ENCODE results near the gene SNX7.

Gene SNX7

GRCh38 chr1:98749152-98749756 lies 87.7 kb downstream of the SNX7 start:
- Mint-ChIP-seq H3K4me3 (no peak overlapping the region), H3K27me3 (peaks cover 18% of the 10 kb centered on the region), H3K9me3 (no peaks in the 10 kb centered on the region), H3K27ac (ENCODE audit: low read depth) (no peak overlapping the region), H3K36me3 (ENCODE audit: insufficient read depth) (no peaks in the 10 kb centered on the region), H3K4me1 (no peaks in the 10 kb centered on the region)
- ATAC-seq (replicated peaks; ENCODE audit: extremely low read depth, poor library complexity, severe bottlenecking) (no peak), DNase-seq (ENCODE audit: low spot score in 2 of 2) (no peak)

- ATAC-seq (replicated peaks; ENCODE audit: extremely low read depth, poor library complexity, severe bottlenecking) (no peak), DNase-seq (ENCODE audit: low spot score in 2 of 2) (no peak)
- Mint-ChIP-seq H3K9me3 (no peaks in the 10 kb centered on the region), H3K4me1 (no peaks in the 10 kb centered on the region), H3K36me3 (ENCODE audit: insufficient read depth) (peaks cover 3% of the 10 kb centered on the region), H3K27ac (ENCODE audit: low read depth) (no peak overlapping the region), H3K27me3 (no peaks in the 10 kb centered on the region), H3K4me3 (no peak overlapping the region)
Measured at GRCh38 chr1:98754176-98754575, 92.7 kb downstream of the SNX7 start.

- peaks cover 3% of the 10 kb centered on the region for H3K36me3 Mint-ChIP-seq (ENCODE audit: insufficient read depth)
- H3K27ac Mint-ChIP-seq (ENCODE audit: low read depth): no peak overlapping the region
- H3K9me3 Mint-ChIP-seq: no peaks in the 10 kb centered on the region
- no peaks in the 10 kb centered on the region for H3K27me3 Mint-ChIP-seq
- no peak overlapping the region for H3K4me3 Mint-ChIP-seq
- DNase-seq (ENCODE audit: low spot score in 2 of 2) (no peak), ATAC-seq (replicated peaks; ENCODE audit: extremely low read depth, poor library complexity, severe bottlenecking) (no peak)
- H3K4me1 Mint-ChIP-seq: peaks cover 5% of the 10 kb centered on the region
Measured at GRCh38 chr1:98761219-98761865, 99.8 kb downstream of the SNX7 start.

GRCh38 chr1:98763488-98764150 lies 102.1 kb downstream of the SNX7 start:
- Mint-ChIP-seq H3K36me3 (ENCODE audit: insufficient read depth) (peaks cover 2% of the 10 kb centered on the region), H3K27me3 (no peaks in the 10 kb centered on the region), H3K27ac (ENCODE audit: low read depth) (no peak overlapping the region), H3K4me1 (peaks cover 5% of the 10 kb centered on the region), H3K4me3 (no peak overlapping the region), H3K9me3 (no peaks in the 10 kb centered on the region)
- no peak for ATAC-seq (replicated peaks; ENCODE audit: extremely low read depth, poor library complexity, severe bottlenecking)
- no peak for DNase-seq (ENCODE audit: low spot score in 2 of 2)

GRCh38 chr1:98764485-98764884 lies 103.0 kb downstream of the SNX7 start:
- Mint-ChIP-seq H3K27me3 (no peaks in the 10 kb centered on the region), H3K27ac (ENCODE audit: low read depth) (no peak overlapping the region), H3K9me3 (no peaks in the 10 kb centered on the region), H3K4me3 (no peak overlapping the region), H3K36me3 (ENCODE audit: insufficient read depth) (peaks cover 2% of the 10 kb centered on the region), H3K4me1 (peaks cover 5% of the 10 kb centered on the region)
- DNase-seq (ENCODE audit: low spot score in 2 of 2) (no peak), ATAC-seq (replicated peaks; ENCODE audit: extremely low read depth, poor library complexity, severe bottlenecking) (no peak)

GRCh38 chr1:98766255-98766654 lies 104.7 kb downstream of the SNX7 start:
- Mint-ChIP-seq H3K9me3 (no peaks in the 10 kb centered on the region), H3K4me3 (no peak overlapping the region), H3K4me1 (peaks cover 5% of the 10 kb centered on the region), H3K36me3 (ENCODE audit: insufficient read depth) (peaks cover 2% of the 10 kb centered on the region), H3K27ac (ENCODE audit: low read depth) (no peak overlapping the region), H3K27me3 (no peaks in the 10 kb centered on the region)
- ATAC-seq (replicated peaks; ENCODE audit: extremely low read depth, poor library complexity, severe bottlenecking) (no peak), DNase-seq (ENCODE audit: low spot score in 2 of 2) (no peak)

- Mint-ChIP-seq H3K9me3 (no peaks in the 10 kb centered on the region), H3K27ac (ENCODE audit: low read depth) (no peak overlapping the region), H3K4me3 (no peak overlapping the region), H3K36me3 (ENCODE audit: insufficient read depth) (no peaks in the 10 kb centered on the region), H3K27me3 (peaks cover 4% of the 10 kb centered on the region), H3K4me1 (no peaks in the 10 kb centered on the region)
- DNase-seq (ENCODE audit: low spot score in 2 of 2) (no peak), ATAC-seq (replicated peaks; ENCODE audit: extremely low read depth, poor library complexity, severe bottlenecking) (no peak)
Measured at GRCh38 chr1:98769162-98769561, 107.6 kb downstream of the SNX7 start.

GRCh38 chr1:98781906-98782305 lies 120.4 kb downstream of the SNX7 start:
- Mint-ChIP-seq H3K27me3 (peaks cover 62% of the 10 kb centered on the region), H3K4me3 (no peak overlapping the region), H3K36me3 (ENCODE audit: insufficient read depth) (no peaks in the 10 kb centered on the region), H3K9me3 (peaks cover 6% of the 10 kb centered on the region), H3K4me1 (no peaks in the 10 kb centered on the region), H3K27ac (ENCODE audit: low read depth) (no peak overlapping the region)
- DNase-seq (ENCODE audit: low spot score in 2 of 2) (no peak), ATAC-seq (replicated peaks; ENCODE audit: extremely low read depth, poor library complexity, severe bottlenecking) (no peak)

- Mint-ChIP-seq H3K27ac (ENCODE audit: low read depth) (no peak overlapping the region), H3K4me3 (no peak overlapping the region), H3K4me1 (no peaks in the 10 kb centered on the region), H3K9me3 (peaks cover 6% of the 10 kb centered on the region), H3K36me3 (ENCODE audit: insufficient read depth) (no peaks in the 10 kb centered on the region), H3K27me3 (peaks cover 57% of the 10 kb centered on the region)
- no peak for DNase-seq (ENCODE audit: low spot score in 2 of 2)
- ATAC-seq (replicated peaks; ENCODE audit: extremely low read depth, poor library complexity, severe bottlenecking): no peak
Measured at GRCh38 chr1:98783821-98784220, 122.3 kb downstream of the SNX7 start.

GRCh38 chr1:98791498-98791897 lies 130.0 kb downstream of the SNX7 start:
- Mint-ChIP-seq H3K9me3 (no peaks in the 10 kb centered on the region), H3K4me1 (peaks cover 6% of the 10 kb centered on the region), H3K4me3 (no peak overlapping the region), H3K27me3 (peaks cover 10% of the 10 kb centered on the region), H3K36me3 (ENCODE audit: insufficient read depth) (no peaks in the 10 kb centered on the region), H3K27ac (ENCODE audit: low read depth) (no peak overlapping the region)
- no peak for ATAC-seq (replicated peaks; ENCODE audit: extremely low read depth, poor library complexity, severe bottlenecking)
- DNase-seq (ENCODE audit: low spot score in 2 of 2): no peak

GRCh38 chr1:98792123-98792522 lies 130.6 kb downstream of the SNX7 start:
- ATAC-seq (replicated peaks; ENCODE audit: extremely low read depth, poor library complexity, severe bottlenecking) (no peak), DNase-seq (ENCODE audit: low spot score in 2 of 2) (no peak)
- no peak overlapping the region for H3K4me3 Mint-ChIP-seq
- H3K27me3 Mint-ChIP-seq: peaks cover 3% of the 10 kb centered on the region
- H3K9me3 Mint-ChIP-seq: no peaks in the 10 kb centered on the region
- H3K4me1 Mint-ChIP-seq: peaks cover 12% of the 10 kb centered on the region
- H3K36me3 Mint-ChIP-seq (ENCODE audit: insufficient read depth): no peaks in the 10 kb centered on the region
- H3K27ac Mint-ChIP-seq (ENCODE audit: low read depth): no peak overlapping the region

GRCh38 chr1:98793136-98793535 lies 131.6 kb downstream of the SNX7 start:
- peaks cover 16% of the 10 kb centered on the region for H3K4me1 Mint-ChIP-seq
- DNase-seq (ENCODE audit: low spot score in 2 of 2): no peak
- H3K9me3 Mint-ChIP-seq: no peaks in the 10 kb centered on the region
- H3K36me3 Mint-ChIP-seq (ENCODE audit: insufficient read depth): no peaks in the 10 kb centered on the region
- no peak overlapping the region for H3K27ac Mint-ChIP-seq (ENCODE audit: low read depth)
- no peaks in the 10 kb centered on the region for H3K27me3 Mint-ChIP-seq
- ATAC-seq (replicated peaks; ENCODE audit: extremely low read depth, poor library complexity, severe bottlenecking): no peak
- no peak overlapping the region for H3K4me3 Mint-ChIP-seq
